Stimulated activated CD4-positive, alpha-beta T cell treated with anti-CD3 and anti-CD28 coated beads, Interleukin-4, amount 100 ng/mL, for 1 hour (primary cell): ENCODE results near the gene RANBP3L.
"Not testable (repeated sequence)": the region's sequence is repeated elsewhere in the genome, so short reads cannot be mapped to it uniquely, and the experiment has no call there.

Experiments used
- DNase-seq: peaks from one replicate; pipeline ENCODE4 v3.0.0-alpha.2; 2020

The RANBP3L gene

DNA sequence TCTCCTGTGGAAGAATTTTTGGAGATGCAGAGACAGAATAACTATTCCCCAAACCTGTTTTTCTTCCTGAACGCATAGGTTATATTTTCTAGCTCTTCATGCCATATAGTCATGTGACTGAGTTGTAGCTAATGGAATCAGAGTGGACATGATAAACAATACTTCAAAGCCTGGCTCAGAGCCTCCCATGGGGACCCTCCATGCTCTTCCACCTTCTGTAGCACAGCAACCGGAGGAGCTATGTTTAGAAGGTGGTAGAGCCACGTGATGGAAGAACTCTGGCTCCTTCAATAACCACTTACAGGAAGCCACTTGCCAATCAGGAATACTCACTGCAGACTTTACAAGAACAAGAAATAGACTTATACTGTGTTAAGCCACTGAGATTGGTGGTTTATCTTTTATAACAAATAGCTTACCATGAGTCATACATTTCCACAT lies 99.2 kb downstream of the RANBP3L start:
- DNase-seq: no peak

DNA sequence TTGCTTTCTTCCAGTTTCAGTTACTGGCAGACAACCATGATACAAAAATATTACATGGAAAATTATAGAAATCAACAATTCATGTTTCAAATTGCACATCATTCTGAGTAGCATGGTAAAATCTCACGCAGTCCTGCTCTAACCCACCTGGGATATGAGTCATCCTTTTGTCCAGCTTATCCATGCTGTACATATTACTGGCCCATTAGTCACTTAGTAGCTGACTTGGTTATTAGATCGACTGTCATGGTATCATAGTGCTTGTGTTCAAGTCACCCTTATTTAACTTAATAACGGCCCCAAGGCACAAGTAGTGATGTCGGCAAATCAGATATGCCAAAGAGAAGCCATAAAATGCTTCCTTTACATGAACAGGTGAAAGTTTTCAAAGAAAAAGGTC lies 101.2 kb downstream of the RANBP3L start:
- DNase-seq: no peak

DNA sequence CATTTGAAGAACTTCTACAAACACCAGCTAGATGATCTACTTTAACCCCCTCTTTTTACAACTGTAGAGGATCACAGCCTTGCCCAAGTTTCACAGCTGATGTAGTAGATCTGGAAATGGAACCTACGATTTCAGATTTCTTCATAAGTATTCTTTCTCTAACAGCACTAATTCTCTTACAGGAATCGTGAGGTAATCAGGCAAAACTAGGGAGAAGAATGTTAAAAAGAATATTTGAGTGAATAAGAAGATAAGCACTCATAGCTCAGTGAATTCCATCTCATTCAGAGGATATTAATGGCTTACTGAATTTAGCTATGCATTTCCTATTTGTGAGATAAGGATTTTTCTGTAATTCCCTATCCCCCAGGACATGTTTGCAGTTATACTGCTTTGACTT lies 102.1 kb downstream of the RANBP3L start:
- DNase-seq: no peak

DNA sequence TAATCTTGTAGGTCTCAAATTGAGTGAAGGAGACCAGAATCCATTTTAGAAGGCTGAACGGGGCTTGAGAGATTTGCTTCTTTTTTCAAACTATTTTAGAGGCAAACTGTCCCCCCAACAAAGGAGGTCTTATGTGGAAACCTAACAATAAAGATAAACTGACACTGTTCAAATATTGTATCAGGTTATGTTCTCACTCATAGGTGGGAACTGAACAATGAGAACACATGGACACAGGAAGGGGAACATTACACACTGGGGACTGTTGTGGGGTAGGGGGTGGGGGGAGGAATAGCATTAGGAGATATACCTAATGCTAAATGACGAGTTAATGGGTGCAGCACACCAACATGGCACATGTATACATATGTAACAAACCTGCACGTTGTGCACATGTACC lies 102.9 kb downstream of the RANBP3L start:
- not testable (repeated sequence) for DNase-seq
